Measurements from ENCODE around the gene CD300C.
A peak's percentile ranks its signal among the peaks of the same experiment; 100 is the strongest.

Gene CD300C

GRCh38 chr17:74547736-74548135, 1.8 kb upstream of the CD300C start:
- Histone ChIP-seq H3K4me1 (ENCODE audit: low read length) (peaks cover 23% of the 10 kb centered on the region), H3K9me3 (ENCODE audit: insufficient read depth, low read length) (no peaks in the 10 kb centered on the region), H3K79me2 (ENCODE audit: low read length) (no peaks in the 10 kb centered on the region), H3K27me3 (ENCODE audit: low read depth, low read length) (peaks cover 14% of the 10 kb centered on the region), H3K9ac (ENCODE audit: low read length) (no peak overlapping the region), H2AFZ (ENCODE audit: low read depth, low read length) (no peak overlapping the region), H3K4me3 (ENCODE audit: low read length) (no peak overlapping the region), H3K27ac (ENCODE audit: low read length) (no peak overlapping the region), H3K36me3 (replicated peaks; ENCODE audit: low read depth, low read length) (no peaks in the 10 kb centered on the region), H4K20me1 (ENCODE audit: insufficient read depth, low read length) (no peaks in the 10 kb centered on the region), H3K4me2 (ENCODE audit: low read length) (no peak overlapping the region)
- TF ChIP-seq CTCF (IDR thresholded peaks at IDR 0.05; ENCODE audit: low read depth, low read length) = no peak
- no peak for TF ChIP-seq EZH2phosphoT487 (IDR thresholded peaks at IDR 0.05; ENCODE audit: low read depth)

DNA sequence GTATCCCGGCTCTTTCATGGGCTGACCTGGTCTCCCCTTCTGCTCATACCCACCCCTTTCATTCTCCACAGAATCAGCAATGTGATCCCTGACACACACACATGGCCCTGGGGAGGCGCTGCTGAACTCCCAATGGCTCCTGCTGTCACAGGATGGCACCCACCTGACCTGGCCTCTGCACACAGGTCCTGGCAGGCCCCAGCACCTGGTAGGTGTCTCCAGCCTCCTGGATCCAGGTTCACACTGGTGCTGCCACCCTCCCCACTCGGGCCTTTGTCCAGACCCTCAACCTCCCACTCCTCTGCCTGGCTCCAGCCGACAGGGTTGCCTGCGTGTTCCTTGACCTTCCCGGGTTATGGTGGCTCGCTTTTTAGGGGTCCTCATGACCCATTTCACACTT, 1.3 kb upstream of the CD300C start:
- Histone ChIP-seq H3K27me3 (ENCODE audit: low read depth, low read length) (peaks cover 11% of the 10 kb centered on the region), H3K27ac (ENCODE audit: low read length) (no peak overlapping the region), H3K4me1 (ENCODE audit: low read length) (peaks cover 23% of the 10 kb centered on the region)

GRCh38 chr17:74546586-74546985, 671 bp upstream of the CD300C start:
- Histone ChIP-seq H2AFZ (ENCODE audit: low read depth, low read length) (no peak overlapping the region), H3K27ac (ENCODE audit: low read length) (no peak overlapping the region), H3K9me3 (ENCODE audit: insufficient read depth, low read length) (no peaks in the 10 kb centered on the region), H3K4me3 (ENCODE audit: low read length) (no peak overlapping the region), H3K9ac (ENCODE audit: low read length) (no peak overlapping the region), H3K36me3 (replicated peaks; ENCODE audit: low read depth, low read length) (no peaks in the 10 kb centered on the region), H3K4me1 (ENCODE audit: low read length) (peaks cover 23% of the 10 kb centered on the region), H3K4me2 (ENCODE audit: low read length) (no peak overlapping the region), H3K79me2 (ENCODE audit: low read length) (no peaks in the 10 kb centered on the region), H3K27me3 (ENCODE audit: low read depth, low read length) (peaks cover 11% of the 10 kb centered on the region), H4K20me1 (ENCODE audit: insufficient read depth, low read length) (no peaks in the 10 kb centered on the region)
- TF ChIP-seq EZH2phosphoT487 (IDR thresholded peaks at IDR 0.05; ENCODE audit: low read depth) = no peak
- TF ChIP-seq CTCF (IDR thresholded peaks at IDR 0.05; ENCODE audit: low read depth, low read length) = no peak

More for the DNA sequence above, 1.3 kb upstream of the CD300C start:
- Histone ChIP-seq H3K79me2 (ENCODE audit: low read length) (no peaks in the 10 kb centered on the region), H2AFZ (ENCODE audit: low read depth, low read length) (no peak overlapping the region), H3K9me3 (ENCODE audit: insufficient read depth, low read length) (no peaks in the 10 kb centered on the region), H4K20me1 (ENCODE audit: insufficient read depth, low read length) (no peaks in the 10 kb centered on the region), H3K4me2 (ENCODE audit: low read length) (no peak overlapping the region), H3K36me3 (replicated peaks; ENCODE audit: low read depth, low read length) (no peaks in the 10 kb centered on the region), H3K9ac (ENCODE audit: low read length) (no peak overlapping the region), H3K4me3 (ENCODE audit: low read length) (no peak overlapping the region)
- TF ChIP-seq CTCF (IDR thresholded peaks at IDR 0.05; ENCODE audit: low read depth, low read length) (0 out of 2 replicates have a peak, but pooled peaks have one; percentile 5), EZH2phosphoT487 (IDR thresholded peaks at IDR 0.05; ENCODE audit: low read depth) (no peak)

- H3K4me2 ChIP-seq (ENCODE audit: low read length) = peak overlapping the region; percentile 38
- H3K4me1 ChIP-seq (ENCODE audit: low read length) = peaks cover 23% of the 10 kb centered on the region
- no peaks in the 10 kb centered on the region for H3K9me3 ChIP-seq (ENCODE audit: insufficient read depth, low read length)
- no peaks in the 10 kb centered on the region for H4K20me1 ChIP-seq (ENCODE audit: insufficient read depth, low read length)
- H3K27me3 ChIP-seq (ENCODE audit: low read depth, low read length) = peaks cover 11% of the 10 kb centered on the region
- no peaks in the 10 kb centered on the region for H3K79me2 ChIP-seq (ENCODE audit: low read length)
- H2AFZ ChIP-seq (ENCODE audit: low read depth, low read length) = 0 out of 2 replicates have a peak overlapping the region, but pooled peaks have one; percentile 72
- peak overlapping the region; percentile 38; the same call in 1 of the 2 replicates for H3K4me3 ChIP-seq (ENCODE audit: low read length)
- no peak overlapping the region for H3K9ac ChIP-seq (ENCODE audit: low read length)
- TF ChIP-seq CTCF (IDR thresholded peaks at IDR 0.05; ENCODE audit: low read depth, low read length) = no peak
- H3K27ac ChIP-seq (ENCODE audit: low read length) = no peak overlapping the region
- H3K36me3 ChIP-seq (replicated peaks; ENCODE audit: low read depth, low read length) = no peaks in the 10 kb centered on the region
These were observed 698 bp downstream of the CD300C start for GRCh38 chr17:74544991-74545842.

All from OCI-LY3 (cell line).